ENCODE data around the gene NFKB1.

DNA sequence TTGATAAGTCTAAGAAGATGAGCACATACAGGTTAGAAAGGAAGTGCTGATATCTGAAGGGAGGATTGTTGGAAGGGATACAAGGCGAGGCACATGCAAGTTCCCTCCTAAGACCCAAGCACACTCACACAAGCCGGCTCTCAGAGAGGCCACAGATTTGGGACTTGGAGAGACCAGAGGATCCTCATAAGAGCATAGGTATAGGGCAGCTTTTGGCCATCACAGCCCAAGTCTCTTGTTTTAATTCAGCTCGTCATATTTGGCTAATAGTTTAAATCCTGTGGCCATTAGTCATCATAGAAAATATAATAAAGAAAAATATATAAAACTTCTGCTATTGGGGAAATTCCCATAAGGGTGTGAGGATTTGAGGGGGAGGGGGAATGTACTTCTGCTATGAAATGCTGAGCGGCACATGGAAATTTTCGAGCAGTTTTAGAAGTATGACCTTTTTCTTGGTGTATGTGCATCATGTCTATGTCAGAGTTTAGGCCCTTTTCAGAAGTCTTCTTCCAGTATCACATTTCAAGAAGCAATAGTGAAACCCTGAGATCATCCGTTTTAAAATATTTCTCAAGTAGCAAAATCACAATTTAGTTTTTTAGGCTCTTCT, 97.7 kb downstream of the NFKB1 start:
- TF ChIP-seq, protein P1, sequence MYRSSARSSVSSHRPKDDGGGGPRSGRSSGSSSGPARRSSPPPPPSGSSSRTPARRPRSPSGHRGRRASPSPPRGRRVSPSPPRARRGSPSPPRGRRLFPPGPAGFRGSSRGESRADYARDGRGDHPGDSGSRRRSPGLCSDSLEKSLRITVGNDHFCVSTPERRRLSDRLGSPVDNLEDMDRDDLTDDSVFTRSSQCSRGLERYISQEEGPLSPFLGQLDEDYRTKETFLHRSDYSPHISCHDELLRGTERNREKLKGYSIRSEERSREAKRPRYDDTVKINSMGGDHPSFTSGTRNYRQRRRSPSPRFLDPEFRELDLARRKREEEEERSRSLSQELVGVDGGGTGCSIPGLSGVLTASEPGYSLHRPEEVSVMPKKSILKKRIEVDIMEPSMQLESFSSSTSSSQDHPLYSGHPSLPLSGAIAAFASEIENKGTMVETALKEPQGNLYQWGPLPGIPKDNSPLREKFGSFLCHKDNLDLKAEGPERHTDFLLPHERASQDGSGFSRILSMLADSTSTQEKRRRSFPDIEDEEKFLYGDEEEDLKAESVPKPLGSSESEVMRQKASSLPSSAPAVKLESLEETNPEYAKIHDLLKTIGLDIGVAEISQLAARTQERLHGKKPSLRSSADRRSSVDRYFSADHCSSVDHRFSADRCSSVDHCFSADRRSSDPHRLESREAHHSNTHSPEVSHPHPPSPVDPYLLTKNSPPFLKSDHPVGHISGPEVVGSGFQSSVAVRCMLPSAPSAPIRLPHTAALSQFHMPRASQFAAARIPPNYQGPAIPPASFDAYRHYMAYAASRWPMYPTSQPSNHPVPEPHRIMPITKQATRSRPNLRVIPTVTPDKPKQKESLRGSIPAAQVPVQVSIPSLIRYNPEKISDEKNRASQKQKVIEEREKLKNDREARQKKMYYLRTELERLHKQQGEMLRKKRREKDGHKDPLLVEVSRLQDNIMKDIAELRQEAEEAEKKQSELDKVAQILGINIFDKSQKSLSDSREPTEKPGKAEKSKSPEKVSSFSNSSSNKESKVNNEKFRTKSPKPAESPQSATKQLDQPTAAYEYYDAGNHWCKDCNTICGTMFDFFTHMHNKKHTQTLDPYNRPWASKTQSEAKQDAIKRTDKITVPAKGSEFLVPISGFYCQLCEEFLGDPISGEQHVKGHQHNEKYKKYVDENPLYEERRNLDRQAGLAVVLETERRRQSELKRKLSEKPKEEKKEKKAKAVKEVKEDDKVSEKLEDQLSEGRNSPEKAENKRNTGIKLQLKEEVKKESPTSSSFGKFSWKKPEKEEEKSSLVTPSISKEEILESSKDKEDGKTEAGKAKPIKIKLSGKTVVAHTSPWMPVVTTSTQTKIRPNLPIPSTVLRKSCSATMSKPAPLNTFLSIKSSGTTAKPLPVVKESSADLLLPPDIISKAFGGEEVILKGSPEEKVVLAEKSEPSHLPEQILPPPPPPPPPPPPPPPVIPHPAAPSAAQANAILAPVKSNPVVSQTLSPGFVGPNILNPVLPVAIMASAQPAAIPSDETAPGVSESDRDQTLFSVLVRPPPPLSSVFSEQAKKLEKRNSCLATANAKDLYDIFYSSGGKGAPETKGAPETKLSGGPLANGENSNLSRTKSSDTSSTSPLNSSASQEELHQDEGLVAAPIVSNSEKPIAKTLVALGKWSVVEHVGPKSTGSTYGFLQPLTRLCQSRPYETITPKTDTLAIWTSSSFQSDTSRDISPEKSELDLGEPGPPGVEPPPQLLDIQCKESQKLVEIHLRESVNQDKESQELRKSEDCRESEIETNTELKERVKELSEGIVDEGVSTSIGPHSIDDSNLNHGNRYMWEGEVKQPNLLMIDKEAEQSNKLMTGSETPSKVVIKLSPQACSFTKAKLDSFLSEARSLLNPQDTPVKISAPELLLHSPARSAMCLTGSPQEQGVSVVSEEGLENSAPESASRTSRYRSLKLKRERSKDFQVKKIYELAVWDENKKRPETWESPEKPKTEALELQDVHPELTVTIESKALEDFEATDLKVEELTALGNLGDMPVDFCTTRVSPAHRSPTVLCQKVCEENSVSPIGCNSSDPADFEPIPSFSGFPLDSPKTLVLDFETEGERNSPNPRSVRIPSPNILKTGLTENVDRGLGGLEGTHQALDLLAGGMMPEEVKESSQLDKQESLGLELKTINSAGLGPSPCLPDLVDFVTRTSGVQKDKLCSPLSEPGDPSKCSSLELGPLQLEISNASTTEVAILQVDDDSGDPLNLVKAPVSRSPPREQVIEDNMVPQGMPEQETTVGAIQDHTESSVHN (IDR thresholded peaks at IDR 0.05; ENCODE audit: borderline replicate concordance in 1 of 2, low read depth in 1 of 2), result no peak
- TF ChIP-seq ZNF589 (CRISPR knock-in tag; IDR thresholded peaks at IDR 0.05; ENCODE audit: low read depth) (no peak), ZKSCAN8 (CRISPR knock-in tag; IDR thresholded peaks at IDR 0.05) (no peak)

Data from K562 (cell line).